Measurements from ENCODE around the gene XKR7.

XKR7 gene

DNA sequence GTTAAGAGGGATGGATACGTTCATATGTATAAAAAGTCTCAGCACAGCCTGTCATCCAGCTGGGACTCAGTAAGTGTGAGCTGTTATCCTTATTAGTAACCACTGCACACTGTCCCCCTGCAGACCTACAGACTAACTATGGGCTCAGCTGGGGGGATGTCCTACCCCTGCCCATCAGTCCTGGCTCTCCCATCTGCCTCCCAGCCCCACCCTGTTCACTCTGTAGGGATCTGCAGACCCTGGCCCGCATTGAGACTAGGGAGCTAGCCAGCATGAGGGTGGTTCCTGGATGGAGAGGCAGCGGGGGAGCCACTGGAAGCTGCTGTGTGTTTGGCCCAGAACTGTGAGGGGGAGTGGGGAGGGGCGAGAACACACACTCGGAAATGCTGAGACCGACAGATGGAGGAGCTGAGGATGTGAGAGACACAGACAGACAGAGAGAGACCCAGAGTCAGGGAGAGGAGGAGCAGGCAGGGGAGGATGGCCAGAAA is 17.1 kb downstream of the XKR7 start:
- no peak for FAIRE-seq

DNA sequence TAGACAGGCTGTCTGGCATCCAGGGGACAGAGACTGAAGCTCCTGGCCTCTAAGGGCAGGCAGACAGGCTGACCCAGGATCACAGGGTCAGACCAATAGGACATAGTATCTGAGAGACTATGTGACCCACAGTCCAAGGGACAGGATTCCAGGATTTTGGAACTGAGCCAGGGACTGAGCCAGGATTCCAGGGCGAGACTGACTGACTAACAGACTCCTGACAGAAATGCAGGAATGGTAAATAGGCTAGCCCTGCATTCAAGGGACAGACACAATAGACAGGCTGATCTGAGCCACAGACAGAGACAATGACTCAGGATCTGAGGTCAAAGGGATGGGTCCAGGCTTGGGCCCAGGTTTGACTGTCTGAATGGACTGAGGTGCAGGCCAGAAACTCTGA is 19.8 kb downstream of the XKR7 start:
- no peak for FAIRE-seq

DNA sequence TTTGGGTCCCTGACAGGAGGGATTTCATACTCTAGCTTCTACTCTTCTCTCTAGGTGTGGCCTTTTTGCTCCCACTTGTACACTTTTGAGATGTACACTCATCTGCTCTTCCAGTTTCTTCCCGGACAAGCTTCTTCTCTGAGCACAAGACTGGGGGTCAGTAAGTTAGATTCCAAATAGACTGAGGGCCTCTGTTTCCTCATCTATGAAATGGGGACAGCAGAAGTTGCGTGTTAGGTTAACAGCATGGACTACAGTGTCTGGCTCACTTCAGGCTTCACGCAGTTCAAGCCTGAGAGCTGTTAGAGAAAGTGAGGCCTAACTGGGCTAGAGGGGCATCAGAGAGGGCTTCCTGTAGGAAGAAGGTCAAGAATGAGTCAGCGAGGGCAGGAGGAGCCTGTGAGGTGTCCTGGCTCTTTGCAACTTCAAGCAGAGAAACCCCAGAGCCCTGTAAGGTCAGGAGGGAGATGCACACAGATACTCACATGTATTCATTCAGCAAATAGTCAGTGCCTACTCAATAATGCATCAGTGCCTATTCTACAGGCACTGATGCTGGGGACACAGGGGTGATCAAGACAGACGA is 20.6 kb downstream of the XKR7 start:
- FAIRE-seq: no peak

DNA sequence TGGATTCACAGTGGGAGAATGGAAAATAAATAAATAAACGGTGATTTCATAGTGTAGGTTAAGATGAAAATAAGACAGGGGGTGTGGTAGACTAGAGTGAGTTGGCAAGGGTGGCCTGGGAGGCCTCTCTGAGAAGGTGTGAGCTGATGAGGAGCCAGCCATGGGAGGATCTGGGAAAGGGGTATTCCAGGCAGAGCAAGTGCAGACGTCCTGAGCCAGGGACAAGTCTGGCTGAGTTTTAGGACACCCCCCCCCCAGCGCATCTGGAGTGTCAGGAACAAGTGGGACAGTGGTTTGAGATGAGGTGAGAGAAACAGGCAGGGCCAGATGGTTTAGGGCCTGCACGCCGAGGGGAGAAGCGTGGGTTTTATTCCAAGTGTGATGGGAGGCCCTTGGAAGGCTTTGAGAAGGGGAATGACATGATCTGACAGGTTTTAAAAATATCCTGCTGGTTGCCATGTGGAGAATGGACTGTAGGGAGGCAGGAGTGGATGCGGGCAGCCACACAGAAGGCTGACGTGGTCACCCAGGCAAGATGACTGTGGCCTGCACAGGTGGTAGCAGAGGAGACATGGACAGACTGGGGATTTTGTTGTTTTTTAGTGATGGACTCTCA is 21.2 kb downstream of the XKR7 start:
- no peak for FAIRE-seq

DNA sequence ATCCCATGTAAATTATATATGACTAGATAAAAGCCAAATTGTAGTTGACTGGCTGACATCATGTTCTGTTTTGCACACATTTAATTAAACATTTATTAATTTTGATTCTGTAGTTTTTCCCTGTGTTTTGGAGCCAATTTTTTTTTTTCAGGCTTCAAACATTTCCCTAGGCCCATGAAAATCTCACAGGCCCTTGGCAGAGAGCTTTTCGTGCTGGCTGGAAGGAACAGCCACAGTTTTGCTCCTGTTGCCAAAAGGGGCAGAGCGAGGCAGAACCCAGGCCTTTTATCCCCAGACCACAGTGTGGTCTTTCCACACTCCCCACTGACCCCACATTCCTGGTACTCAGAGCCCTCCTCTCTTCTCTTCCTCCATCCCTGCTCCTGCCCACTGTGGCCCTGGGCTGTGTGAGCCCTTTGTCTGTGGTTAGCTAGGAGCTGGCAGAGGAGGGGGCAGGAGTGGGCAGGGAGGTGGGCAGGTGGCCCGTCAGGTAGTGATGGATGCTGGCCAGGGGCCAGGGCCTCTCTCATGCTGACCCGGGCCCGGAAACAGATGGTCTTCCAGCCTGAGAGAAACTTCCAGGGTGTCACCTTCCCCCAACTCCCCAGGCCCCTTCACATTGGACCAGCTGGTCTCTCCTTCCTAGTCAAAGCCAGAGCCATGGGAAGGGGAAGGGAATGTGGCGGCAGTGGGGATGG is 22.8 kb downstream of the XKR7 start:
- FAIRE-seq: no peak

DNA sequence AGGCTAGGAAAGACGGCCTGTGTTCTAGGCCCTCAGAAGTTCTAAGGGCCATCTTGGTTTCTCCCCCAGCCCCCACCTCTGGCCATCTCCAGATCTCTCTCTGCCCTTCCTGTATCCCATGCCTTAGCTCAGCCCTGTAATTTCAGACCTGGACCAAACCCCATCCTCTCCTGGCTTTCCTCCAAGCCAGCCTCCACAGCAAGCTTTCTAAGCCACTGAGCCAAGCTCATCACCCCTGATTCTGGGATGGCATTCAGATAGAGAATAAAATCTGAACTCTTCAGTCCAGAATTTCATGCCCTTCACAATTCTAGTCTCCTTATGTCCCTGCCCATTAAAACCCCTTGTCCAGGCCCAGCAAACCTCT is 23.4 kb downstream of the XKR7 start:
- no peak for FAIRE-seq

DNA sequence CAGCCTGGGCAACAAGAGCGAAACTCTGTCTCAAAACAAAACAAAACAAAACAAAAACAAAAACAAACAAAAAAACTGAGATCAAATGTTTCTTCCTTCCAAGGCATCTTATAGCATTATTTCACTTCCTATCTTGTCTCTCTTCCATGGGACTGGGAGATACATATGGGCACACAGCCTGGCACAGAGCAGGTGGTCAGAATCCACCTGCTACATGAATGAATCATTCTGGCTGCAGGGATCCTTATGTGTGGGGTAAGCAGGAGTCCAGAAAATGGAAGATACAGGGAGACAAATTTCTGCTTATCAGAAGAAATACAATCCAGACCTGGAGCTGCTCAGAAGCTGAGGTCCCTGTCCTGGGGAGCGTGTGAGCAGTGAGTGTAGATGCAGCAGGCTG is 24.1 kb downstream of the XKR7 start:
- no peak for FAIRE-seq

DNA sequence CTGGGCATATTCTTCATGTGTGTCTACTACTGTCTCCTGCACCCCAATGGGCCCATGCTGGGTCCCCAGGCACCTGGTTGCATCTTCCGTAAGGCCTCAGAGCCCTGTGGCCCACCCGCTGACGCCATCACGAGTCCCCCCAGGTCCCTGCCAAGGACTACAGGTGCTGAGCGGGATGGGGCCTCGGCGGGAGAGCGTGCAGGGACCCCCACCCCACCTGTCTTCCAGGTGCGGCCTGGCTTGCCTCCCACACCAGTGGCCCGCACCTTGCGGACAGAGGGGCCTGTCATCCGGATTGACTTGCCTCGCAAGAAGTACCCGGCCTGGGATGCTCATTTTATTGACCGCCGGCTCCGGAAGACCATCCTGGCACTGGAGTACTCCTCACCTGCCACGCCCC is 29.0 kb downstream of the XKR7 start:
- no peak for FAIRE-seq

DNA sequence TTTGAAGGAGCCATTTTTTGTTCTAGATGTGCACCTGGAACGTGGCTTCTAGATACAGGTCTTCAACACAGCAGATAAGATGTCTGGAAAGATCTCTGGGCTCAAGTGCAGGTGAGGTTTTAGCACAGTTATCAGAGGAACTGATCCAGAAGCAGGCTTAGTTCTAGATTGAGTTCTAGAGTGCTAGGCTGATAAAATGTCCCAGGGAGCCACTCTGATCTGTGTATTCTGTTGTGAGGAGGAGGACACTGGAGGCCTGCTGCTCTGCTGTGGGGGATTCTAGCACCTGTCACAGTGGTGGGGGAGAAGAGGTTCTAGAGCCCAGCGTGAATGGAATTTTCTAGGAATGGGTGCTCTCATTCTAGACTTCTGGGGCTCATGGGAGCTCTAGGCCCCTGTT is 30.3 kb downstream of the XKR7 start:
- no peak for FAIRE-seq

DNA sequence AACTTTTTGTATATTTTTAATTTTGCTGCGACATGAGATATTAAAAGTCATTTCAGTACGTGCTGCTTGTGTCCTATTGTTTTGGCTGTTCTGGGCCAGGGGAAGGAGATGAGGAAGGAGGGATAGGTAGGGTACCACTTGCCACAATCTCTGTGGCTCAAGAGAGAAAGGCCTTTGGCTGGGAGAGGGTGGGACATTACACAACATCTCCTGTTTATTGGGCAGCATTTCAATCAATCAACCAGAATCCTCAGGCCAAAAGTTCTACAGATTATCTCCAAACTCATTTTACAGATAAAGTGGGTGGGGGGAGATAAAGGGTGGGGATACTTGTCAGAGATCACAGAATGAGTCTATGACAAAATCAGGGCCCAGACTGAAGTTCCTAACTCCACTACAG is 35.4 kb downstream of the XKR7 start:
- no peak for FAIRE-seq

DNA sequence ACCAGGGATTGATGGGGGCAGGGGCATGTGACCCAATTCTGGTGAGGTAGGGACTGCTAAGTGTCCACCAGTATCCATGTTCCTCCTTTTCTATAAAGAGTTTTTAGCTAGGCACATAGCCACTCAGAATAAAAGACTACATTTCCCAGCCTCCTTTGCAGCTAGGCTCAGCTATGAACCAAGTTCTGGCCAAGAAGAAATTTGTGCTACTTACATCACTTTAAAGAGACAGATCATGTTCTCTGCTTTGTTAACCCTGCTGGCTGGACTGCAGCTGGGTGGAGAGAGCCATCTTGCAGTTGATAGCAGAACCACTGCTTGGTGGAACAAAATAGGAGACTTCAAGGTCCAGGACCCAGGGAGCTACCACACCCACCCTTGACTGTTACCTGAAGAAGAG is 37.0 kb downstream of the XKR7 start:
- no peak for FAIRE-seq

DNA sequence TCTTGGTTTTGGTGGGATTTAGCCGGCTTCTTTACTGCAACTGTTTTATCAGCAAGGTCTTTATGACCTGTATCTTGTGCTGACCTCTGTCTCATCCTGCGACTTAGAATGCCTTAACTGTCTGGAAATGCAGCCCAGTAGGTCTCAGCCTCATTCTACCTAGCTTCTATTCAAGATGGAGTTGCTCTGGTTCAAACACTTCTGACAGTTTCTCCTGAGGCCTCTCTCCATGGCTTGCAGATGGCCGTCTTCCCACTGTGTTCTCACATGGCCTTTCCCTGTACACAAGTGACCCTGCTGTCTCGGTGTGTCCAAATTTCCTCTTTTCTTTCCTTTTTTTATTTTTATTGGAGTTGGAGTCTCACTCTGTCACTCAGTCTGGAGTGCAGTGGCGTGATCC is 38.1 kb downstream of the XKR7 start:
- no peak for FAIRE-seq

DNA sequence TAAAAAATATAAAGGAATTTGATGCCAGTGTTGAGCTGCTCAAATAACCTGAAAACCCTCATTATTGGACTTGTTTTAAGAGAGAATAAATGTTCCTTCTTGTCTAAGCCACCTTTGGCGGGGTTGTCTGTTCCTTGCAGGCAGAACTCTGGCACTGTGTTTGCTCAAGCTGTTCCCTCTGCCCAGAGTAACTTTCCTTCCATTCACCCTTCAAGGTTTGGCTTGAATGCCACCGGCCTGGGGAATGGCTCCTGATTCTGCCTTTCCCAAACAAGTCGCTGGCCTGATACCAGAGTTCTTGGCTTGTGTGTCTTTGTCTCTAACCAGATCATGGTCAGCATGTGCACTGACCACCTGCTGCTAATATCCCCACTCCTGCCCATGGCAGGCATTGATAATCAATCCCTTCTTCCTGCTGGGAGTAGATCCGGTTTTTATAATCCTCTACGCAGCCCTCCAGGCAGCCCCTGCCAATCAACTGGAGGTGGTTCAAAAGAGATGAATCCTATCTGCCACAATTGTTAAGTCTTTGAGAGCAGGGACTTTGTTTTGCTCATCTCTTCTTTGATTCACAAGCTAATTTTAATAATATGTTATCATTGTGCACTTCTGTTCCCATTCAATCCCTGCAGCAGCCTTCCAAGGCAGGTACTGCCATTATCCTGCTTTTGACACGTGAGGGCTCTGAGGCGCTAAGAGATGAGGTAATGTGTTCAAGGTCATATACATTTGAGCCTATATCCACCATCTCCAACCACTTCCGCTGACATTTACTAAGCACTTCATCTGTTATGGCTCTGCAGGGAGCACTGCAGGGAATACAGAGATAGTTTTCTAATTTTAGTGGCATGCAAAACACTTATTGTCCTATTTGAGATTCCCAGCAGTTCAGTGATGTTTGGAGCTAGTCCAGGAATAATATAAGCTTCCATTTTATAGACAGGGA is 39.2 kb downstream of the XKR7 start:
- FAIRE-seq: no peak

DNA sequence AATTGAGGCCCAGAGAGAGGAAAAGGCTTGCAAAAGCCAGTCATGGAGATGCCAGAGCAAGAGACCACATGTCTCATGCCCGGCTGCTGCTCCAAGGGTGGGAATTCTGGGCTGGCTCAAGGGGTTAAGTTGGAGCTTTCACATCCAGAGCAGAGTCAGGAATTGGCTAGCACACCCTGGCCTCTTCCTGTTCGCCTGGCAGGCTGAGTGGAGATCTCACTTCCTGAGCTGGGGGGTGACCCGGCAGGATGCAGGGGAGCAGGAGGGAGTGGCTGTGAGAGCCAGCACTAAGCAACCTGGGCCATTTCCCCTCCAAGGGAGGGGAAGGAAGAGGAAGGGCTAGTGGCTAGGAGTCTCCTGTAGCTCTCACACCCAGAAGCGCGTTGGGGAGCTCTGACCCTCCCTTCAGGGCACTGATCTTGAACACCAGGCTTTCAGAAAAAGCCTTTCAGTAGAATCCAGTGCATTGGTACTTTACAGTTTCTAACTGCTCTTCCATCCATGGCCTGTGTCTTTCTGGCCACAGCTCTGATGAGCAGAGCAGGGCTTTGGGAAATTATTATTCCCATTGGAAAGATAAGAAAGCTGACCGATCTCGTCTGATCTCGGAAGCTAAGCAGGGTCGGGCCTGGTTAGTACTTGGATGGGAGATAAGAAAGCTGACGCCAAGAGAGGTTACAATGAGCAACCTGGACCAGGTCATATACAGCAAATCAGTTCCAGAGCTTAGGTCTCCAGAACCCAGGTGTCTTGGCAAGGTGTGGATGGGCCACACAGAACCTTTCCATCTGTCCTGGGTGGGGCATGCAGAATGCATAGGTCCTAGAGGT is 40.1 kb downstream of the XKR7 start:
- no peak for FAIRE-seq

DNA sequence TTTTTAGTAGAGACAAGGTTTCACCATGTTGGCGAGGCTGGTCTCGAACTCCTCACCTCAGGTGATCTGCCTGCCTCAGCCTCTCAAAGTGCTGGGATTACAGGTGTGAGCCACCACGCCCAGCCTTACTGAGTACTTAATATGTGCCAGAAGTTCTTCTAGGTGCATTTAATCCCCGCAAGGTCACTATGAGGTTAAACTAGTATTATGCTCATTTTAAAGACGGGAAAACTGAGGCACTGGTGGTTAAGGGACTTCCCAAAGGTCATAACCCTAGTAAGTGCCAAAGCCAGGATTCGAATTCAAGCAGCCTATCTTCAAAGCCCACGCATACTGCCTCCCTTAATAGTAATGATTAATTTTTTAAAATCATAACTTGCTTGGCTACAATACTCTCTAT is 41.6 kb downstream of the XKR7 start:
- FAIRE-seq: no peak

DNA sequence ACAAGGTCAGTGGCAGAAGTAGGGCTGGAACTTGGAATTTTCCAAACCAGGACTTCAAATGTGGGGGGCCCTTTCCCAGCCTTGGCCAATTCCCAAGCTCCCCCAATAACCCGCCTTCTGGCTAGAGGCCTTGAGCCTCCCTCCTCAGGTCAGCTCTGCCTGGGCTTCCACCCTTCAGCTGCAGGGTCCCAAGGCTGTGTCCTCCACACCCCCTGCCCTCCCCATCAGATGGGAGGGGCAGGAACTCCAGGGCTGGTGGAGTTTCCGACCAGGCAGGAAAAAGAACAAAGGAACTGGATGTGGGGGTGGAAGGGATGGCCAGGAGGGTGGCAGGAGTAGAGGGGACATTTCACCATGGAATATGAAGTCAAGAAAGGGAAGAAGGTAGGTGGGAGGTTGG is 42.1 kb downstream of the XKR7 start, which contains the start of gene CCM2L:
CCM2L (plus strand) TSS at position 338 of the 400 bp plus-strand sequence; CDS start at position 355, 17 bp downstream.
- no peak for FAIRE-seq

DNA sequence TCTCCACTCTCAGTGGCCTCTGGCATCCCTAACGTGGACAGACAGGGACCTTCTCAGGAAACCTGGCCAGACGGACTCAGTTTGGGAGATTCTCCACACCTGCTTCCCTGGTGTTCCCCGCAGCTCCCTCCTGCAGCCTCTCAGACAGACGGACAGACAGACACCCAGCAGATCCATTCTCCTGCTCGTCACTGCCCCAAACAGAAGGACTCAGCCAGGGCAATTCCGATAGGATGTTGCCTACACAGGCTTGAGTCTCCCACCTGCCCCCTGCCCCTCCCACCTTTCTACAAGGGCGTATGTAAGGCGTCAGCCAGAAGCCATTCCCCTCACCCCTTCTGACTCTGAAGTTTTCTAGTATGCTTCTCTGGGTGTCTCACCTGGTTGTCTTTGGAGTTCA is 42.7 kb downstream of the XKR7 start:
- FAIRE-seq: no peak

DNA sequence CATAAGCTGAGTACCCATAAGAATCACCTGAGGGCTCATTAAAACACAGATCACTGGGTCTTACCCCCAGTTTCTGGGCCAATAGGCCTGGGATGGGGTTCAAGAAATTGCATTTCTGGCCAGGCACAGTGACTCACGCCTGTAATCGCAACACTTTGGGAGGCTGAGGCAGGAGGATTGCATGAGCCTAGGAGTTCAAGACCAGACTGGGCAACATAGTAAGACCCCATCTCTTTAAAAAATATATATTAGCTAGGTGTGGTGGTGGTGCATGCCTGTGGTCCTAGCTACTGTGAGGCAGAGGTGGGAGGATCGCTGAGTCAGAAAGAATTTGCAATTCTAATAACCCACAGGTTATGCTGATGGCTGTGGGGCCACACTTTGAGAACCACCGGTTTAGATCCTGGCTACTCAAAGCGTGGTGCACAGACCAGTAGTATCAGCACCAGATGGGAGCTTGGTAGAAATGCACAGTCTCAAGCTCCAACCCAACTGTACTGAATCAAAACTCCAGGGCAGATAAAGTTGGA is 44.3 kb downstream of the XKR7 start:
- FAIRE-seq: no peak

DNA sequence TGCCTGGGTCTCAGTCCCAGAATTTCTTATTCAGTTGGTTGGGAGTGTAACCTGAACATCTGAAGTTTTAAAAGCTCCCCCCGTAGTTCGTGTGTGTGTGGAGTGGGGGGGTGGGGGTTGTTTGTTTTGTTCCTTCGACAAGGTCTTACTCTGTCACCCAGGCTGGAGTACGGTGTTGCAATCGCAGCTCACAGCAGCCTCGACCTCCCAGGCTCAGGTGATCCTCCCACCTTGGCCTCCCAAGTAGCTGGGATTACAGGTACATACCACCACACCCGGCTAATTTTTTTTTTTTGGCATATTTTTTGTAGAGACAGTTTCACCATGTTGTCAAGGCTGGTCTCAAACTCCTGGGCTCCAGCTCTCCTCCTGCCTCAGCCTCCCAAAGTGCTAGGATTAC is 45.4 kb downstream of the XKR7 start:
- no peak for FAIRE-seq

DNA sequence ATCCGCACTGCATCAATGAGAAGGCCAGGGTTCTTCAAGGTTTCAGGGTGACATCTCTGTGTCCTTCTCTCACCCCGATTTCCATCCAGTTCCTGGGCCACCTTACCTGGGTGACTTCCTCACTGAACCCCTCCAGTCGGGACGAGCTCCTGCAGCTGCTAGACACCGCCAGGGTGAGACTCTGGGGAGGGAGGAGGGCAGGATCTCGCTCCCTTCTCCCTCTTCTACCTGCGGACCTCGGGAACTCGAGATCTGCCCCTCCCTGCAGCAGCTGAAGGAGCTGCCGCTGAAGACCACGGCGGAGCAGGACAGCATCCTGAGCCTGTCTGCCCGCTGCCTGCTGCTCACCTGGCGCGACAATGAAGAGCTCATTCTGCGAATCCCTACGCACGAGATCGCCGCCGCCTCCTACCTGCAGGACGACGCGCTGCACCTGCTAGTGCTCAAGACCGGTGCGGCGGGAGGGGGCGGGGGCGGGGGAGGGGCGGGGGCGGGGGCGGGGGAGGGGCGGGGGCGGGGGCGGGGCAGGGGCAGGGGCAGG is 49.8 kb downstream of the XKR7 start:
- no peak for FAIRE-seq

DNA sequence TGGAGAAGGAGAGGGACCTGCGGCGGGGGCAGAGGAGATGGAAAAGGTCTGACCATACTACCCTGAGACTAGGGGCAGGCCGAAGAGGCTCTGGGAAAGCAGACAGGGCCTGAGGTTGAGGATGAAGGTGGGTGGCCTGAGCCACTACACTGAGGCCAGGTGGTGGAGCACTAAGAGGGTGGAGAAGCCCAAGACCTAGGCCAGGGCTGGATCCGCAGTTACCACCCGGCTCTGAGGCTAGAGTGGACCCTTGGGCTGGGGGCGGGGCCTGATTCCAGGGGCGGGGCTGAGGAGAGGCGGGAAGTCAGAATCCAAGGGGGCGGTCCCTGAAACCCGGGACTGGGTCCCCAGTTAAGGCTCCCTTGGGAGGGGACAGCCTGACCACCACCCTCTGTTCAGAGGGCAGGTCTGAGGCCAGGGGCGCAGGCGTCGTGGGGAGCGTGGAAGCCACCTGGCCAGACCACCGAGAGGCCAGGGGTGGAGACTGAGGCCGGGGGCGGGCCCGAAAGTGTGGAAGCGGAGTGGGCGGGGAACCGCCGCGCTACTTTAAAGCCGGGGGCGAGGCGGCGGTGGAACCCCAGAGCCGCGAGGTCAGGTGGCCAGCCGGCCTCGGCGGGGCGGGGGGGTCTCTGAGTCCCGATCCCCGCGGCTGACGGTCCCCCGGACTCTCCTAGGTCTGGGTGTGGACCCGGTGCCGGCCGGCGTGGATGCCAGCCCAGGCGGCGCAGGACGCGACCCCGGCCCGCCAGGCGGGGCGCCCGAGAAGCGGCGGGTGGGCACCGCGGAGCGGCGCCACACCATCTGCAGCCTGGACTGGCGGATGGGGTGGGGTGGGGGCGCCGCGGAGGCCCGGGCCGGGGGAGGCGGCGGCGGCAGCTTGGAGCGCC is 50.6 kb downstream of the XKR7 start:
- no peak for FAIRE-seq
